Mucosa of descending colon (tissue), 3 donors: ENCODE measurements around the gene STON2. TPM values are rescaled to one million over a fixed set of nuclear protein-coding genes. Genes with fewer than 3 reads are reported as not detected.

ENCODE experiments used
- ATAC-seq: fragments of 200-7000 bp; cut with Tn5 transposase; one replicate; pipeline ENCODE4 v1.9.1; 2020; ENCODE audit warnings: mild to moderate bottlenecking, moderate library complexity
- DNase-seq, 3 donors: peaks; one replicate each; pipeline ENCODE4 v3.0.0-alpha.2; 2020
- H3K36me3 ChIP-seq: fragments of 200-600 bp; one replicate; pipeline ENCODE4 v1.8.0; 2021; ENCODE audit warnings: low read depth, mild to moderate bottlenecking
- H3K4me1 ChIP-seq: fragments of 200-600 bp; one replicate; pipeline ENCODE4 v1.8.0; 2021; ENCODE audit warnings: low read depth, mild to moderate bottlenecking
- H3K4me3 ChIP-seq: fragments of 200-600 bp; one replicate; pipeline ENCODE4 v1.8.0; 2021; ENCODE audit warnings: mild to moderate bottlenecking
- H3K9me3 ChIP-seq: fragments of 200-600 bp; one replicate; pipeline ENCODE4 v1.8.0; 2021; ENCODE audit warnings: mild to moderate bottlenecking
- CTCF ChIP-seq: fragments of 200-600 bp; IDR thresholded peaks from one replicate; pipeline ENCODE4 v1.8.0; 2022; ENCODE audit warnings: antibody characterized with exemption, mild to moderate bottlenecking
- intact Hi-C, 2 donors: fragments of 100-400 bp; cut with DNase I in 1 of 2; cut with micrococcal nuclease in 1 of 2; formaldehyde crosslinking; loops; one replicate each; pipeline versions ENCODE4 v1.11.0 to v1.11.1; 2022; cut with DNase I, micrococcal nuclease
- total RNA-seq, 3 donors: library from RNA; stranded (reverse); fragmentation: NEBNext Ultra II Directional in 2 of 3; extraction: Animal tissue kit (Norgen Biotek cat#: 25700) in 2 of 3; gene quantifications; one replicate each; pipeline versions ENCODE4 v1.2.1 to v1.2.4, GENCODE V29; 2021 to 2023
- donor health status: DM: no; HTN: no; CAD: no; lungs with moderate emphysema.
- donor health status: DM: no; HTN: no; CAD: no.
- donor health status: DM: no; HTN: yes; CAD: no.

The STON2 gene
- total RNA-seq, 3 donors from 2014 or later: 17.1 to 31.1 (median 20.7) TPM

GRCh38 chr14:81264671-81265070 is 135.5 kb downstream of the STON2 start:
- Histone ChIP-seq H3K4me3 (no peak overlapping the region), H3K9me3 (no peaks in the 10 kb centered on the region), H3K4me1 (no peaks in the 10 kb centered on the region), H3K36me3 (no peaks in the 10 kb centered on the region)
- ATAC-seq: no peak
- no peak for DNase-seq
- TF ChIP-seq CTCF: no peak
- intact Hi-C loops: loop anchor here in 1 of 2 donors (5.0 kb wide), 1 partner anchor 188 kb away; no protein-coding TSS in a partner anchor

- DNase-seq (no peak), ATAC-seq (no peak)
- Histone ChIP-seq H3K4me3 (no peak overlapping the region), H3K9me3 (no peaks in the 10 kb centered on the region), H3K36me3 (no peaks in the 10 kb centered on the region), H3K4me1 (no peaks in the 10 kb centered on the region)
- intact Hi-C loops: no loop called here
- no peak for TF ChIP-seq CTCF
Measured at GRCh38 chr14:81263777-81264410, 136.2 kb downstream of the STON2 start.

- Histone ChIP-seq H3K36me3 (no peaks in the 10 kb centered on the region), H3K4me3 (no peak overlapping the region), H3K9me3 (no peaks in the 10 kb centered on the region), H3K4me1 (no peaks in the 10 kb centered on the region)
- TF ChIP-seq CTCF: no peak
- DNase-seq (no peak), ATAC-seq (no peak)
- intact Hi-C loops: no loop called here
Measured at GRCh38 chr14:81261176-81261575, 138.9 kb downstream of the STON2 start.

- intact Hi-C loops: no loop called here
- no peak for ATAC-seq
- Histone ChIP-seq H3K36me3 (no peaks in the 10 kb centered on the region), H3K9me3 (no peaks in the 10 kb centered on the region), H3K4me3 (no peak overlapping the region), H3K4me1 (no peaks in the 10 kb centered on the region)
- TF ChIP-seq CTCF: no peak
- no peak for DNase-seq
Measured at GRCh38 chr14:81260732-81261131, 139.4 kb downstream of the STON2 start.

GRCh38 chr14:81256289-81256960 is 143.7 kb downstream of the STON2 start:
- Histone ChIP-seq H3K9me3 (no peaks in the 10 kb centered on the region), H3K36me3 (no peaks in the 10 kb centered on the region), H3K4me1 (no peaks in the 10 kb centered on the region), H3K4me3 (no peak overlapping the region)
- no peak for ATAC-seq
- no peak for TF ChIP-seq CTCF
- intact Hi-C loops: no loop called here
- DNase-seq: no peak
